ENCODE measurements around the gene TMEM63A. TPM values are rescaled to one million over a fixed set of nuclear protein-coding genes. Genes with fewer than 3 reads are reported as not detected.

TMEM63A gene
- total and polyA plus RNA-seq, 2 of the 13 experiments (the other 11 are each of a cell fraction or from before 2014, with no cell fraction given) = 23.9 to 53.3 TPM

GRCh38 chr1:225881959-225882693, at the start of gene TMEM63A (continued):
- TF ChIP-seq MEF2D (CRISPR knock-in tag; IDR thresholded peaks at IDR 0.05) (no peak), MLLT10 (CRISPR knock-in tag; IDR thresholded peaks at IDR 0.05) (no peak), CEBPG (CRISPR knock-in tag; IDR thresholded peaks at IDR 0.05) (no peak), ZFYVE20 (CRISPR knock-in tag; IDR thresholded peaks at IDR 0.05; ENCODE audit: borderline replicate concordance, low read depth) (no peak), AHR (CRISPR knock-in tag; IDR thresholded peaks at IDR 0.05) (no peak), ZFX (CRISPR knock-in tag; IDR thresholded peaks at IDR 0.05; ENCODE audit: low read depth) (peak; percentile 93), ZNF629 (CRISPR knock-in tag; conservative IDR thresholded peaks at IDR 0.05) (no peak), ZNF143 (CRISPR knock-in tag; IDR thresholded peaks at IDR 0.05) (no peak), ZNF383 (CRISPR knock-in tag; IDR thresholded peaks at IDR 0.05; ENCODE audit: borderline replicate concordance) (no peak; the same call in 1 of the 2 replicates), THAP11 (CRISPR knock-in tag; IDR thresholded peaks at IDR 0.05) (no peak; the same call in 1 of the 2 replicates), ZNF883 (CRISPR knock-in tag; IDR thresholded peaks at IDR 0.05; ENCODE audit: not compliant biosample characterization) (no peak), SKI (IDR thresholded peaks at IDR 0.05; ENCODE audit: partially characterized antibody) (no peak), ATF1 (CRISPR knock-in tag; IDR thresholded peaks at IDR 0.05) (no peak), ZNF773 (CRISPR knock-in tag; IDR thresholded peaks at IDR 0.05; ENCODE audit: borderline replicate concordance) (0 out of 2 replicates have a peak, but pooled peaks have one; percentile 32), ZBTB8A (CRISPR knock-in tag; IDR thresholded peaks at IDR 0.05; ENCODE audit: borderline replicate concordance, low read depth) (peak; percentile 27; the same call in 1 of the 2 replicates), ATAD3A (CRISPR knock-in tag; IDR thresholded peaks at IDR 0.05) (no peak), ZSCAN9 (CRISPR knock-in tag; IDR thresholded peaks at IDR 0.05; ENCODE audit: borderline replicate concordance) (no peak), SUZ12 (IDR thresholded peaks at IDR 0.05; ENCODE audit: low read depth, low read length) (no peak), ZSCAN25 (CRISPR knock-in tag; IDR thresholded peaks at IDR 0.05) (no peak), YEATS2 (CRISPR knock-in tag; IDR thresholded peaks at IDR 0.05; ENCODE audit: borderline replicate concordance) (no peak)
- TF ChIP-seq, protein P1, sequence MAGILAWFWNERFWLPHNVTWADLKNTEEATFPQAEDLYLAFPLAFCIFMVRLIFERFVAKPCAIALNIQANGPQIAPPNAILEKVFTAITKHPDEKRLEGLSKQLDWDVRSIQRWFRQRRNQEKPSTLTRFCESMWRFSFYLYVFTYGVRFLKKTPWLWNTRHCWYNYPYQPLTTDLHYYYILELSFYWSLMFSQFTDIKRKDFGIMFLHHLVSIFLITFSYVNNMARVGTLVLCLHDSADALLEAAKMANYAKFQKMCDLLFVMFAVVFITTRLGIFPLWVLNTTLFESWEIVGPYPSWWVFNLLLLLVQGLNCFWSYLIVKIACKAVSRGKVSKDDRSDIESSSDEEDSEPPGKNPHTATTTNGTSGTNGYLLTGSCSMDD (CRISPR knock-in tag; IDR thresholded peaks at IDR 0.05) = no peak
- TF ChIP-seq, protein P2, sequence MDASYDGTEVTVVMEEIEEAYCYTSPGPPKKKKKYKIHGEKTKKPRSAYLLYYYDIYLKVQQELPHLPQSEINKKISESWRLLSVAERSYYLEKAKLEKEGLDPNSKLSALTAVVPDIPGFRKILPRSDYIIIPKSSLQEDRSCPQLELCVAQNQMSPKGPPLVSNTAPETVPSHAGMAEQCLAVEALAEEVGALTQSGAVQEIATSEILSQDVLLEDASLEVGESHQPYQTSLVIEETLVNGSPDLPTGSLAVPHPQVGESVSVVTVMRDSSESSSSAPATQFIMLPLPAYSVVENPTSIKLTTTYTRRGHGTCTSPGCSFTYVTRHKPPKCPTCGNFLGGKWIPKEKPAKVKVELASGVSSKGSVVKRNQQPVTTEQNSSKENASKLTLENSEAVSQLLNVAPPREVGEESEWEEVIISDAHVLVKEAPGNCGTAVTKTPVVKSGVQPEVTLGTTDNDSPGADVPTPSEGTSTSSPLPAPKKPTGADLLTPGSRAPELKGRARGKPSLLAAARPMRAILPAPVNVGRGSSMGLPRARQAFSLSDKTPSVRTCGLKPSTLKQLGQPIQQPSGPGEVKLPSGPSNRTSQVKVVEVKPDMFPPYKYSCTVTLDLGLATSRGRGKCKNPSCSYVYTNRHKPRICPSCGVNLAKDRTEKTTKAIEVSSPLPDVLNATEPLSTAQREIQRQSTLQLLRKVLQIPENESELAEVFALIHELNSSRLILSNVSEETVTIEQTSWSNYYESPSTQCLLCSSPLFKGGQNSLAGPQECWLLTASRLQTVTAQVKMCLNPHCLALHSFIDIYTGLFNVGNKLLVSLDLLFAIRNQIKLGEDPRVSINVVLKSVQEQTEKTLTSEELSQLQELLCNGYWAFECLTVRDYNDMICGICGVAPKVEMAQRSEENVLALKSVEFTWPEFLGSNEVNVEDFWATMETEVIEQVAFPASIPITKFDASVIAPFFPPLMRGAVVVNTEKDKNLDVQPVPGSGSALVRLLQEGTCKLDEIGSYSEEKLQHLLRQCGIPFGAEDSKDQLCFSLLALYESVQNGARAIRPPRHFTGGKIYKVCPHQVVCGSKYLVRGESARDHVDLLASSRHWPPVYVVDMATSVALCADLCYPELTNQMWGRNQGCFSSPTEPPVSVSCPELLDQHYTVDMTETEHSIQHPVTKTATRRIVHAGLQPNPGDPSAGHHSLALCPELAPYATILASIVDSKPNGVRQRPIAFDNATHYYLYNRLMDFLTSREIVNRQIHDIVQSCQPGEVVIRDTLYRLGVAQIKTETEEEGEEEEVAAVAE (CRISPR knock-in tag; IDR thresholded peaks at IDR 0.05; ENCODE audit: borderline replicate concordance) = no peak
- TF ChIP-seq, protein P3, sequence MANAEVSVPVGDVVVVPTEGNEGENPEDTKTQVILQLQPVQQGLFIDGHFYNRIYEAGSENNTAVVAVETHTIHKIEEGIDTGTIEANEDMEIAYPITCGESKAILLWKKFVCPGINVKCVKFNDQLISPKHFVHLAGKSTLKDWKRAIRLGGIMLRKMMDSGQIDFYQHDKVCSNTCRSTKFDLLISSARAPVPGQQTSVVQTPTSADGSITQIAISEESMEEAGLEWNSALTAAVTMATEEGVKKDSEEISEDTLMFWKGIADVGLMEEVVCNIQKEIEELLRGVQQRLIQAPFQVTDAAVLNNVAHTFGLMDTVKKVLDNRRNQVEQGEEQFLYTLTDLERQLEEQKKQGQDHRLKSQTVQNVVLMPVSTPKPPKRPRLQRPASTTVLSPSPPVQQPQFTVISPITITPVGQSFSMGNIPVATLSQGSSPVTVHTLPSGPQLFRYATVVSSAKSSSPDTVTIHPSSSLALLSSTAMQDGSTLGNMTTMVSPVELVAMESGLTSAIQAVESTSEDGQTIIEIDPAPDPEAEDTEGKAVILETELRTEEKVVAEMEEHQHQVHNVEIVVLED (CRISPR knock-in tag; IDR thresholded peaks at IDR 0.05; ENCODE audit: borderline replicate concordance) = no peak; the same call in 1 of the 2 replicates
- TF ChIP-seq, protein P4, sequence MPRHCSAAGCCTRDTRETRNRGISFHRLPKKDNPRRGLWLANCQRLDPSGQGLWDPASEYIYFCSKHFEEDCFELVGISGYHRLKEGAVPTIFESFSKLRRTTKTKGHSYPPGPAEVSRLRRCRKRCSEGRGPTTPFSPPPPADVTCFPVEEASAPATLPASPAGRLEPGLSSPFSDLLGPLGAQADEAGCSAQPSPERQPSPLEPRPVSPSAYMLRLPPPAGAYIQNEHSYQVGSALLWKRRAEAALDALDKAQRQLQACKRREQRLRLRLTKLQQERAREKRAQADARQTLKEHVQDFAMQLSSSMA (CRISPR knock-in tag; IDR thresholded peaks at IDR 0.05) = no peak

All from HepG2 (cell line).